NT2/D1 (cell line): ENCODE measurements around the gene MPO.

Experiments used
- DNase-seq: peaks from one replicate; pipeline ENCODE4 v3.0.0-alpha.2; 2011; ENCODE audit warnings: low read depth, low spot score
- H3K27me3 ChIP-seq: 2 replicates; pipeline ENCODE4 v1.6.0; 2011; ENCODE audit warnings: mild to moderate bottlenecking; ENCODE audit not compliant: insufficient read length, insufficient read depth
- H3K36me3 ChIP-seq: 2 replicates; pipeline ENCODE4 v1.6.1; 2011; ENCODE audit warnings: mild to moderate bottlenecking, low read length, mixed read lengths; ENCODE audit not compliant: insufficient read depth, insufficient read length
- H3K4me1 ChIP-seq: 2 replicates; pipeline ENCODE4 v1.5.1; 2011; ENCODE audit not compliant: insufficient read depth, insufficient read length
- H3K4me3 ChIP-seq: 2 replicates; pipeline ENCODE4 v1.5.1; 2011; ENCODE audit warnings: low read depth; ENCODE audit not compliant: insufficient read length
- H3K9ac ChIP-seq: 2 replicates; pipeline ENCODE4 v1.6.0; 2011; ENCODE audit warnings: low read depth; ENCODE audit not compliant: insufficient read length
- H3K9me3 ChIP-seq: 2 replicates; pipeline ENCODE4 v1.5.1; 2011; ENCODE audit warnings: mild to moderate bottlenecking, low read length; ENCODE audit not compliant: insufficient read depth
- SUZ12 ChIP-seq: IDR thresholded peaks from 2 replicates; pipeline ENCODE4 v1.6.1; 2011; ENCODE audit not compliant: insufficient read length, insufficient read depth; ENCODE audit errors: extremely low read depth
- YY1 ChIP-seq: IDR thresholded peaks from 2 replicates; pipeline ENCODE4 v1.6.1; 2011; ENCODE audit not compliant: insufficient read length, insufficient read depth
- ZNF274 ChIP-seq: IDR thresholded peaks from 2 replicates; pipeline ENCODE4 v1.6.1; 2011; ENCODE audit warnings: mild to moderate bottlenecking, low read depth, low read length

Gene MPO

DNA sequence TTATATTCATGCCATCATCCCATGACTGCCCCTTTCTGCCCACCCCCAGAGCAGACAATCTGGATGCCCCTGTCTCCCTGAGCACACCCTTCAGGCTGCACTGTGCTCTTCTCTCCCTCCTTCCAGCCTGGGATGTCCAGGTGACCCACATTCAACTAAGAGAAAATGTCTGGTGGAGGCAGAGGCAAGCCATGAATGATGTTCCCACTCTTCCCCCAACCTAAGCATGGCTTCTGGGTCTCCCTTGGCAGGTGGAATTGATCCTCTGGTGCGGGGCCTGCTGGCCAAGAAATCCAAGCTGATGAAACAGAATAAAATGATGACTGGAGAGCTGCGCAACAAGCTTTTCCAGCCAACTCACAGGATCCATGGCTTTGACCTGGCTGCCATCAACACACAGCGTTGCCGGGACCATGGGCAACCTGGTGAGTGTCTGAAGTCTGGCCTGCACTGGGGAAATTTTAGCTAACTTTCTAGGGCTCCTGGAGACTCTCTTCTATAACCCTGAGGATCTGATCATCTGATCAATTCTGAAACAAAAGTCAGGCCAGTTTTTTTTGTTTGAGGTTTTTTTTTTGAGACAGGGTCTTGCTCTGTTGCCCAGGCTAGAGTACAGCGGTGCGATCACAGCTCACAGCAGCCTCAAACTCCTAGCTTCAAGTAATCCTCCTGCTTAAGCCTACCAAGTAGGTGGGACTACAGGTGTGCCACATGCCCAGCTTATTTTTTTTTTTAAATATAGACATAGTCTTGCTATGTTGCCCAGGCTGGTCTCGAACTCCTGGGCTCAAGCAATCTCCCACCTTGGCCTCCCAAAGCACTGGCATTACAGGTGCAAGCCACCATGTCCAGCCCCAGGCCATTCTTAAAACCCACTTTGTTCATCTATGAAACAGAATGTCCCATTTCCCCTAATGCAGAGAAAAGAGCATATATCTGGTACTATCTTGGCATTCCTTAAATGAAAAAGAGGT, 14.5 kb downstream of the MPO start:
- TF ChIP-seq ZNF274: no peak
- no peak for TF ChIP-seq SUZ12
- no peak overlapping the region for H3K9ac ChIP-seq
- peaks cover 3% of the 10 kb centered on the region for H3K27me3 ChIP-seq
- no peak for DNase-seq
- no peak overlapping the region for H3K4me3 ChIP-seq
- H3K36me3 ChIP-seq: no peaks in the 10 kb centered on the region
- no peaks in the 10 kb centered on the region for H3K9me3 ChIP-seq
- no peaks in the 10 kb centered on the region for H3K4me1 ChIP-seq

DNA sequence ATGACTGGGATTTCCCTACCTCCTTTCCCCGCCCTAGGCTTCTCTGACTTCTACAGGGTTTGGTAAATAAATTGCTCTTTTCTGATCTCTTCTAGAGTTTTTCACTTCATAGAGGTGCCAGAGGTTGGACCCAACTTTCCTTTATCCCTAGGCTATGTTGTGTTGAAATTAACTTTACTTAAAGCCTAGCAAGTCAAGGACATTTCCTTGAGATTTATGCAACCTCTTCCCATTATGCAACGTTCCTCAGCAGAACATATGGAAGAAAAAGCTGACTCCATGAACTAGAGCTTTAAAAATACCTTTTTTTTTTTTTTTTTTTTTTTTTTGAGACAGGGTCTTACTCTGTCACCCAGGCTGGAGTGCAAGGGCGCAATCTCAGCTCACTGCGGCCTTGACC, 15.5 kb downstream of the MPO start:
- H3K36me3 ChIP-seq: no peaks in the 10 kb centered on the region
- peaks cover 3% of the 10 kb centered on the region for H3K27me3 ChIP-seq
- no peak overlapping the region for H3K9ac ChIP-seq
- no peaks in the 10 kb centered on the region for H3K9me3 ChIP-seq
- H3K4me3 ChIP-seq: no peak overlapping the region
- TF ChIP-seq SUZ12: no peak
- TF ChIP-seq ZNF274: no peak
- no peaks in the 10 kb centered on the region for H3K4me1 ChIP-seq
- no peak for DNase-seq

DNA sequence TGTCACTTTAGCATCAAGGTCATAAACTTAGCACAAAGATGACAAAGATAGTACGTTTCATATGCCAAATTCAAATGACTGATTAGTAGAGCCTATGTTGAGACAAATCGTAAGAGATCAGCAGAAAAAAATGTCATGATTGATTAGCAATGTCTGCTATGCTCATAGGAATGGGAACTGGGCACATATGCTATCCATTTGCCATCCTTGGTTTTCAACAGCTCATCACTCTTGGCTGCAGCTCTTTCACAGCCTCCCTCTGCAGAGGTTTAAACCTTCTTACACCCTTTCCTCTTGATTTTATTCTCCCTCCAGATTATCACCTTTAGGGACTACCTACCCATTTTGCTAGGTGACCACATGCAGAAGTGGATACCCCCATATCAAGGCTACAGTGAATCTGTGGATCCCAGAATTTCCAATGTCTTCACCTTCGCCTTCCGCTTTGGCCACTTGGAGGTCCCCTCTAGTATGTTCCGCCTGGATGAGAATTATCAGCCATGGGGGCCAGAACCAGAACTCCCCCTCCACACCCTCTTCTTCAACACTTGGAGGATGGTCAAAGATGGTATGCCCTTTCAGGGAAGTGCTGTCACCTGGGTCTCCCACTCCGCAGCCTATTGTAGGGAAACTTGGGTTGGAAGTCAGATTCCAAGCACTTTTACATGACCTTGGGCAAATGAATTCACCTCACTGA, 16.2 kb downstream of the MPO start:
- H3K9me3 ChIP-seq: no peaks in the 10 kb centered on the region
- H3K36me3 ChIP-seq: no peaks in the 10 kb centered on the region
- H3K27me3 ChIP-seq: peaks cover 3% of the 10 kb centered on the region
- no peak overlapping the region for H3K4me3 ChIP-seq
- H3K4me1 ChIP-seq: no peaks in the 10 kb centered on the region
- no peak overlapping the region for H3K9ac ChIP-seq
- no peak for DNase-seq
- TF ChIP-seq SUZ12: no peak
- TF ChIP-seq YY1: no peak

DNA sequence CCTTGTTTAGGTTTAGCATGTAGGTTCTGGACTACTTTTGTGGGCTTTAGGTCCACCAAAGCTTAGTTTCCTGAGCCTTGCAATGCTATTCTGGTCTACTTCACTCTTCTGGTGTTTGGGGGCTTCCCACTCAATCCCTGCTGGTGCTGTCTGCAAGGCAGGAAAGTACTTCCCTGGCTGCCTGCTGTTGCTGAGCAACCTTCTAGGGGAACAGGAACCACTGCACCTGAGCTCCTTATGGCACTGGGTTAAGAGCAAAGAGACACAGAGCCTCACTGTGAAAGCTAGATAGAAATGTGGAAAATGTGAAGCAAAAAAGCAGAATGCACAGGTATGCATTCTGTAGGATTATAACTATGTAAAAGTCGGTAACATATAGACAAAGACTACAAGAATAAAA, 17.0 kb downstream of the MPO start:
- Histone ChIP-seq H3K4me3 (no peak overlapping the region), H3K9me3 (no peaks in the 10 kb centered on the region), H3K9ac (no peak overlapping the region), H3K36me3 (no peaks in the 10 kb centered on the region), H3K4me1 (no peaks in the 10 kb centered on the region), H3K27me3 (peaks cover 3% of the 10 kb centered on the region)
- TF ChIP-seq ZNF274: no peak
- TF ChIP-seq SUZ12: no peak
- TF ChIP-seq YY1: no peak
- no peak for DNase-seq

DNA sequence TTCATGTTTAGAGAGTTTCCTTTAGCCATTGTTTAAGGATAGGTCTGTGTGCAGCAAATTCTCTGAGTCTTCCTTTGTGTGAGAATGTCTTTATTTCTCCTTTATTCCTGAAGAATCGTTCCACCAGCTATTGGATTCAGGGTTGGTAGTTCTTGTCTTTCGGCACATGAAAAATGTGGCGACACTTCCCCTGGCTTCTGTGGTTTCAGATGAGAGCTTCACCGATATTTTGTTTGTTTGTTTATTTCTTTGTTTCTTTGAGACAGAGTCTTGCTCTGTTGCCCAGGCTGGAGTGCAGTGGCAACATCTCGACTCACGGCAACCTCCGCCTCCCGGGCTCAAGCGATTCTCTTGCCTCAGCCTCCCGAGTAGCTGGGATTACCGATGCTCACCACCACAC, 18.6 kb downstream of the MPO start:
- H3K9ac ChIP-seq: no peak overlapping the region
- no peak overlapping the region for H3K4me3 ChIP-seq
- H3K36me3 ChIP-seq: no peaks in the 10 kb centered on the region
- H3K9me3 ChIP-seq: no peaks in the 10 kb centered on the region
- H3K4me1 ChIP-seq: no peaks in the 10 kb centered on the region
- no peak for DNase-seq
- H3K27me3 ChIP-seq: peaks cover 3% of the 10 kb centered on the region
- TF ChIP-seq ZNF274 (no peak), YY1 (no peak), SUZ12 (no peak)

DNA sequence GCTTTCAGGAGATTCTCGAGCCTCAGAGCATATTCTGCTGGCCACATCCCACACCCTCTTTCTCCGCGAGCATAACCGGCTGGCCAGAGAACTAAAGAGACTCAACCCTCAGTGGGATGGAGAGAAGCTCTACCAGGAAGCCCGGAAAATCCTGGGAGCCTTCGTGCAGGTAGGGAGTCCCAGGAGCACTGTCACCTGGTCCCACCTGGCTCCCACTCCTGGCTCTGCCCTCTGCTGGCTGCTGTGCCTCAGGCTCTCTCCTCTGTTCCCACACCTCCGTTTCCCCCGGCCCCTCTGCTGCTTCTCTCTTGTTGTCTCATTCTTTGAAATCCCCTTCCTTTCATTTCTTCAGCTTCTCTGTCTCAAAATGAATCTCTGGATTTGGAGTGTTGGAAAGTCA, 25.9 kb downstream of the MPO start:
- peaks cover 25% of the 10 kb centered on the region for H3K27me3 ChIP-seq
- peaks cover 10% of the 10 kb centered on the region; the same call in 1 of the 2 replicates for H3K9me3 ChIP-seq
- TF ChIP-seq YY1: no peak
- no peak for TF ChIP-seq SUZ12
- TF ChIP-seq ZNF274: no peak
- no peak overlapping the region for H3K9ac ChIP-seq
- H3K36me3 ChIP-seq: no peaks in the 10 kb centered on the region
- H3K4me3 ChIP-seq: no peak overlapping the region
- DNase-seq: no peak
- no peaks in the 10 kb centered on the region for H3K4me1 ChIP-seq

- TF ChIP-seq YY1 (no peak), SUZ12 (no peak), ZNF274 (no peak)
- no peak for DNase-seq
- H3K4me1 ChIP-seq: peaks cover 4% of the 10 kb centered on the region
- H3K9ac ChIP-seq: no peak overlapping the region
- H3K27me3 ChIP-seq: peaks cover 43% of the 10 kb centered on the region
- no peak overlapping the region for H3K4me3 ChIP-seq
- H3K36me3 ChIP-seq: no peaks in the 10 kb centered on the region
- peaks cover 11% of the 10 kb centered on the region; the same call in 1 of the 2 replicates for H3K9me3 ChIP-seq
Observed at GRCh38 chr17:58253082-58253481, 27.7 kb downstream of the MPO start.
